Right lobe of liver (tissue), 6 donors: ENCODE measurements around the gene KLHL15. TPM values are rescaled to one million over a fixed set of nuclear protein-coding genes. Genes with fewer than 3 reads are reported as not detected.

ENCODE experiments used
- ATAC-seq, 4 donors: fragments of 200-7000 bp; cut with Tn5 transposase; one replicate each; pipeline ENCODE4 v1.9.1; 2020; ENCODE audit warnings: mild to moderate bottlenecking in 4 of 4, moderate library complexity in 4 of 4
- DNase-seq, 3 donors: peaks; one replicate each; pipeline ENCODE4 v3.0.0-alpha.2; 2020
- H3K27ac ChIP-seq, 3 donors: fragments of 200-600 bp; one replicate each; pipeline ENCODE4 v1.8.0; 2022
- H3K27me3 ChIP-seq, 2 donors: fragments of 200-600 bp; one replicate each; pipeline ENCODE4 v1.8.0; 2022
- H3K36me3 ChIP-seq, 4 donors: fragments of 200-600 bp; sonication (generic) in 1 of 4; one replicate each; pipeline versions ENCODE4 v1.5.1 to v1.8.0; 2017 to 2022; ENCODE audit warnings: control low read depth in 1 of 4
- H3K4me1 ChIP-seq, 4 donors: fragments of 200-600 bp; sonication (generic) in 1 of 4; one replicate each; pipeline versions ENCODE4 v1.5.1 to v1.8.0; 2017 to 2022; ENCODE audit warnings: control low read depth in 1 of 4
- H3K4me3 ChIP-seq, 3 donors: fragments of 200-600 bp; one replicate each; pipeline ENCODE4 v1.8.0; 2022
- H3K9me3 ChIP-seq, 4 donors: fragments of 200-600 bp; sonication (generic) in 1 of 4; one replicate each; pipeline versions ENCODE4 v1.5.1 to v1.8.0; 2017 to 2022; ENCODE audit warnings: control low read depth in 1 of 4
- CTCF ChIP-seq, 4 donors: fragments of 200-600 bp in 3 of 4; fragments of 450-650 bp in 1 of 4; IDR thresholded peaks; one replicate each; pipeline versions ENCODE4 v1.5.1 to v1.8.0; 2016 to 2022; ENCODE audit warnings: antibody characterized with exemption in 4 of 4, mild to moderate bottlenecking in 2 of 4
- POLR2A ChIP-seq: fragments of 450-650 bp; IDR thresholded peaks from one replicate; pipeline ENCODE4 v1.6.1; 2017; ENCODE audit warnings: antibody characterized with exemption, mild to moderate bottlenecking
- WGBS: methylation state at CpG from one replicate; pipeline ENCODE4 v1.1.6; 2018; ENCODE audit warnings: low coverage, low lambda C conversion rate; ENCODE audit not compliant: insufficient coverage; ENCODE audit errors: missing lambda C conversion rate; 5-methylcytosine and 5-hydroxymethylcytosine counted together
- intact Hi-C, 2 donors: fragments of 100-400 bp; cut with DNase I; formaldehyde crosslinking; loops; one replicate each; pipeline versions ENCODE4 v1.11.2 to v1.14.1; 2022
- total RNA-seq, 6 experiments: library from RNA; depleted of rRNA in 2 of 6; stranded (reverse); fragments of >200 nt in 2 of 6; fragmentation: NEBNext Ultra II Directional in 3 of 6; extraction: Animal tissue kit (Norgen Biotek cat#: 25700) in 3 of 6; gene quantifications; one replicate each; pipeline versions ENCODE4 v1.1.0 to v1.2.4, GENCODE V29; 2016 to 2023
- donor health status: DM: no; HTN: yes; CAD: no.
- donor health status: DM: no; HTN: no; CAD: no.
- donor health status: DM: no; HTN: no; CAD: no.
- donor health status: DM: no; HTN: yes; CAD: no.
- donor health status: DM: no; HTN: yes; CAD: no.

The KLHL15 gene
- total RNA-seq, 6 experiments from 2014 or later, result 4.7 to 6.7 (median 6.0) TPM

- H3K36me3 ChIP-seq, result no peaks in the 10 kb centered on the region
- intact Hi-C loops, result no loop called here
- H3K27ac ChIP-seq, result no peak overlapping the region
- no peak for TF ChIP-seq POLR2A
- TF ChIP-seq CTCF (IDR thresholded peaks at IDR 0.05), result no peak
- H3K4me1 ChIP-seq, result no peaks in the 10 kb centered on the region
- no peaks in the 10 kb centered on the region for H3K9me3 ChIP-seq
- ATAC-seq (no peak), DNase-seq (no peak)
- no peaks in the 10 kb centered on the region for H3K27me3 ChIP-seq
- WGBS, result 75% methylated on average over 11 of the region's 11 CpGs
- H3K4me3 ChIP-seq, result no peak overlapping the region
Observed at GRCh38 chrX:23953908-23954269, 73.1 kb downstream of the KLHL15 start.

GRCh38 chrX:23952984-23953907 is 73.7 kb downstream of the KLHL15 start:
- WGBS, result 30% methylated on average over 9 of the region's 9 CpGs
- TF ChIP-seq CTCF (IDR thresholded peaks at IDR 0.05) (no peak), POLR2A (no peak)
- Histone ChIP-seq H3K4me1 (no peaks in the 10 kb centered on the region), H3K36me3 (no peaks in the 10 kb centered on the region), H3K27me3 (no peaks in the 10 kb centered on the region), H3K27ac (no peak overlapping the region), H3K9me3 (no peaks in the 10 kb centered on the region), H3K4me3 (no peak overlapping the region)
- DNase-seq (no peak), ATAC-seq (peak in 3 of 4 donors; percentile 25 to 45 (median 26))
- intact Hi-C loops, result no loop called here

- WGBS, result 53% methylated on average over 3 of the region's 3 CpGs
- no peak for ATAC-seq
Observed at GRCh38 chrX:23952391-23952790, 74.6 kb downstream of the KLHL15 start.

GRCh38 chrX:23945206-23945605 is 81.8 kb downstream of the KLHL15 start:
- TF ChIP-seq POLR2A, result no peak
- no peak for TF ChIP-seq CTCF (IDR thresholded peaks at IDR 0.05)
- intact Hi-C loops, result no loop called here
- WGBS, result 83% methylated on average over 1 of the region's 1 CpG
- Histone ChIP-seq H3K9me3 (no peaks in the 10 kb centered on the region), H3K27ac (no peak overlapping the region), H3K36me3 (no peaks in the 10 kb centered on the region), H3K4me1 (no peaks in the 10 kb centered on the region), H3K27me3 (no peaks in the 10 kb centered on the region), H3K4me3 (no peak overlapping the region)
- ATAC-seq, result no peak
- DNase-seq, result no peak

More at GRCh38 chrX:23952391-23952790, 74.6 kb downstream of the KLHL15 start:
- Histone ChIP-seq H3K9me3 (no peaks in the 10 kb centered on the region), H3K36me3 (no peaks in the 10 kb centered on the region), H3K27me3 (no peaks in the 10 kb centered on the region), H3K4me1 (no peaks in the 10 kb centered on the region), H3K27ac (no peak overlapping the region), H3K4me3 (no peak overlapping the region)
- DNase-seq, result no peak
- intact Hi-C loops, result no loop called here
- TF ChIP-seq CTCF (IDR thresholded peaks at IDR 0.05) (no peak), POLR2A (no peak)
